ENCODE results near the gene IL17RA. TPM values are rescaled to one million over a fixed set of nuclear protein-coding genes. Genes with fewer than 3 reads are reported as not detected.

IL17RA gene
- total and polyA plus RNA-seq, 8 donors, result 7.6 to 61.6 (median 8.4) TPM

- Histone ChIP-seq H3K4me1 (peaks cover 6 to 28% of the 10 kb centered on the region in 2 donors), H3K9me3 (no peaks in the 10 kb centered on the region), H3K27ac (no peak overlapping the region), H3K4me3 (no peak overlapping the region), H3K36me3 (no peaks in the 10 kb centered on the region), H3K27me3 (no peaks in the 10 kb centered on the region)
- intact Hi-C loops (cut with DNase I), result no loop called here
- ATAC-seq, result no peak
- TF ChIP-seq, protein P1, sequence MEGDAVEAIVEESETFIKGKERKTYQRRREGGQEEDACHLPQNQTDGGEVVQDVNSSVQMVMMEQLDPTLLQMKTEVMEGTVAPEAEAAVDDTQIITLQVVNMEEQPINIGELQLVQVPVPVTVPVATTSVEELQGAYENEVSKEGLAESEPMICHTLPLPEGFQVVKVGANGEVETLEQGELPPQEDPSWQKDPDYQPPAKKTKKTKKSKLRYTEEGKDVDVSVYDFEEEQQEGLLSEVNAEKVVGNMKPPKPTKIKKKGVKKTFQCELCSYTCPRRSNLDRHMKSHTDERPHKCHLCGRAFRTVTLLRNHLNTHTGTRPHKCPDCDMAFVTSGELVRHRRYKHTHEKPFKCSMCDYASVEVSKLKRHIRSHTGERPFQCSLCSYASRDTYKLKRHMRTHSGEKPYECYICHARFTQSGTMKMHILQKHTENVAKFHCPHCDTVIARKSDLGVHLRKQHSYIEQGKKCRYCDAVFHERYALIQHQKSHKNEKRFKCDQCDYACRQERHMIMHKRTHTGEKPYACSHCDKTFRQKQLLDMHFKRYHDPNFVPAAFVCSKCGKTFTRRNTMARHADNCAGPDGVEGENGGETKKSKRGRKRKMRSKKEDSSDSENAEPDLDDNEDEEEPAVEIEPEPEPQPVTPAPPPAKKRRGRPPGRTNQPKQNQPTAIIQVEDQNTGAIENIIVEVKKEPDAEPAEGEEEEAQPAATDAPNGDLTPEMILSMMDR (IDR thresholded peaks at IDR 0.05), result no peak
- DNase-seq, result no peak
These were observed 24.7 kb upstream of the IL17RA start for GRCh38 chr22:17060126-17060525.

GRCh38 chr22:17063411-17064106, 21.2 kb upstream of the IL17RA start:
- H3K36me3 ChIP-seq, result no peaks in the 10 kb centered on the region
- H3K27ac ChIP-seq, result peak overlapping the region; percentile 29 to 37
- peaks cover 6 to 29% of the 10 kb centered on the region in 2 donors for H3K4me1 ChIP-seq
- ATAC-seq (peak; percentile 55), DNase-seq (peak in 1 of 4 donors; percentile 53)
- no peaks in the 10 kb centered on the region for H3K9me3 ChIP-seq
- no peak overlapping the region for H3K4me3 ChIP-seq
- intact Hi-C loops (cut with DNase I), result no loop called here
- H3K27me3 ChIP-seq, result no peaks in the 10 kb centered on the region
- TF ChIP-seq, protein P1 (IDR thresholded peaks at IDR 0.05), result no peak

DNA sequence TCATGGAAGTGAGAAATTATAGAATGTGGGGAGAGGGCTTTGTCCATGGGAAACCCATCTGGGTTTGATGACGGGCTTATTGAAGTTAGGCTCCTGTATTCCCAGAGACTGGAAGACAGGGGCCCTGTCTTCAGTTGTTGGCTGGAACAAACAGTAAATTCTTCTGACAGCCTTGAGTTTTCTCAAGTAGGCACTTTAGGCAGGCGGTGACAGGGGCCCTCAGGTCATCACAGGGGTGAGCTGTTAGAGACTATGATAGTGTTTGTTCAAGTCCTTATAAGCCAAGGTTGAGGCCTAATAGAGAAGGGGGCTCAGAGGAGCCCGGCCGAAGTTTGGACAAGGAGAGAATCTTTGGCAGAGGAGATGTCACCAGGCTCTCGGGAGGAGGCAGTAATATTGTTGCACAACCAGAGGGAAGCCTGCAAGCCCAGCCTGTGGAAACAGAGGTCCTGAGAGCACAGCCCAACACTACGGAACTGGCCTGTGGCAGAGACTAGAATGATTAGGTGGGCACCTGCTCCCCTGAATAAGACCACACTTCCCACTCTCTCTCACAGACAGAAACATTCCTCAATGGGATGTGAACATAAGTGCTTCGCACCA, 20.2 kb upstream of the IL17RA start:
- no peaks in the 10 kb centered on the region for H3K27me3 ChIP-seq
- no peaks in the 10 kb centered on the region for H3K36me3 ChIP-seq
- intact Hi-C loops (cut with DNase I), result no loop called here
- TF ChIP-seq, protein P1 (IDR thresholded peaks at IDR 0.05), result no peak
- ATAC-seq, result peak; percentile 62
- peak overlapping the region in 1 of 2 donors; percentile 19 for H3K27ac ChIP-seq
- no peak for DNase-seq
- no peak overlapping the region for H3K4me3 ChIP-seq
- no peaks in the 10 kb centered on the region for H3K9me3 ChIP-seq
- H3K4me1 ChIP-seq, result peaks cover 6 to 29% of the 10 kb centered on the region in 2 donors

GRCh38 chr22:17065433-17065832, 19.4 kb upstream of the IL17RA start:
- intact Hi-C loops (cut with DNase I), result no loop called here
- Histone ChIP-seq H3K27me3 (no peaks in the 10 kb centered on the region), H3K27ac (no peak overlapping the region), H3K4me3 (no peak overlapping the region), H3K9me3 (no peaks in the 10 kb centered on the region), H3K4me1 (peaks cover 6 to 29% of the 10 kb centered on the region in 2 donors), H3K36me3 (no peaks in the 10 kb centered on the region)
- ATAC-seq, result no peak
- DNase-seq, result no peak
- TF ChIP-seq, protein P1 (IDR thresholded peaks at IDR 0.05), result no peak

DNA sequence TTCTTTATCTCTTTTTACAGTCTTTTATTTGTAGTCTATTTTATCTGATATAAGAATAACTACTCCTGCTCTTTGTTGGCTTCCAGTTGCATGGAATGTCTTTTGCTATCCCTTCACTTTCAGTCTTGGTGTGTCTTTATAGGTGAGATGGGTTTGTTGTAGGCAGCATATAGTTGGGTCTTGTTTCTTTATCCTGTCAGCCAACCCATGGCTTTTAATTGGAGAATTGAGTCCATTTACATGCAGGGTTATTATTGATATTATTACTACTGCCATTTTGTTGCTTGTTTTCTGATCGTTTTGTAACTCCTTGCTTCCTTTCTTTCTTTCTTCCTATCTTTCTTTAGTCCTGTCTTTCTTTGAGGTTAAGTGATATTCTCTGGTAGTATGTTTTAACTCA, 11.9 kb upstream of the IL17RA start:
- intact Hi-C loops (cut with DNase I), result no loop called here
- TF ChIP-seq, protein P1 (IDR thresholded peaks at IDR 0.05), result no peak
- no peak overlapping the region for H3K27ac ChIP-seq
- no peak for ATAC-seq
- no peak overlapping the region for H3K4me3 ChIP-seq
- H3K9me3 ChIP-seq, result no peaks in the 10 kb centered on the region
- no peaks in the 10 kb centered on the region for H3K27me3 ChIP-seq
- peaks cover 0 to 19% of the 10 kb centered on the region in 2 donors for H3K4me1 ChIP-seq
- H3K36me3 ChIP-seq, result no peaks in the 10 kb centered on the region
- no peak for DNase-seq
